MCF 10A (cell line): Measurements from ENCODE around the gene FANCC. TPM values are rescaled to one million over a fixed set of nuclear protein-coding genes. Genes with fewer than 3 reads are reported as not detected.

Source experiments
- BruUV-seq: library from RNA; stranded (reverse); fragments of 400-500 nt; replicated peaks from 2 replicates; lab custom pipeline; 2021; lab: Mats Ljungman, UMichigan
- CTCF ChIA-PET: fragments of 300-600 bp; sonication (Branson Sonifier 250); formaldehyde crosslinking; extraction: SDS; loops from one replicate; lab custom pipeline; 2021; ENCODE audit warnings: antibody characterized with exemption, inconsistent platforms; lab: Yijun Ruan, JAX
- POLR2A ChIA-PET: fragments of 300-600, 350-650 bp; sonication (Branson Sonifier 250); formaldehyde crosslinking; extraction: SDS; loops from one replicate; lab custom pipeline; 2020; ENCODE audit warnings: antibody characterized with exemption, inconsistent platforms; lab: Yijun Ruan, JAX
- DNase-seq: peaks from one replicate; pipeline ENCODE4 v3.0.0-alpha.2; 2018; ENCODE audit not compliant: unreplicated experiment
- H3K27ac Mint-ChIP-seq: one replicate; pipeline ENCODE4 v1.8.0; 2022; ENCODE audit warnings: mild to moderate bottlenecking, low read depth, mixed read lengths; ENCODE audit not compliant: unreplicated experiment
- H3K27me3 Mint-ChIP-seq: one replicate; pipeline ENCODE4 v1.8.0; 2022; ENCODE audit warnings: mixed read lengths; ENCODE audit not compliant: insufficient read depth, unreplicated experiment
- H3K36me3 Mint-ChIP-seq: one replicate; pipeline ENCODE4 v1.8.0; 2022; ENCODE audit warnings: mild to moderate bottlenecking, moderate library complexity, mixed read lengths; ENCODE audit not compliant: insufficient read depth, unreplicated experiment
- H3K4me1 Mint-ChIP-seq: one replicate; pipeline ENCODE4 v1.8.0; 2022; ENCODE audit warnings: mixed read lengths; ENCODE audit not compliant: insufficient read depth, unreplicated experiment
- H3K4me3 Mint-ChIP-seq: one replicate; pipeline ENCODE4 v1.8.0; 2022; ENCODE audit warnings: mild to moderate bottlenecking, moderate library complexity, mixed read lengths; ENCODE audit not compliant: unreplicated experiment
- H3K9me3 Mint-ChIP-seq: one replicate; pipeline ENCODE4 v1.8.0; 2022; ENCODE audit warnings: mixed read lengths; ENCODE audit not compliant: unreplicated experiment
- CTCF ChIP-seq: fragments of 200-600 bp; IDR thresholded peaks from one replicate; pipeline ENCODE4 v1.8.0; 2022; ENCODE audit warnings: antibody characterized with exemption, mild to moderate bottlenecking; ENCODE audit not compliant: unreplicated experiment
- intact Hi-C: fragments of 100-400 bp; cut with micrococcal nuclease; formaldehyde crosslinking; loops from 2 replicates; pipeline ENCODE4 v1.14.1; 2022
- total RNA-seq: library from RNA; stranded (reverse); gene quantifications from 2 replicates; pipeline ENCODE4 v1.2.3, GENCODE V29; 2022

The FANCC gene
- total RNA-seq, 1 experiment from 2014 or later = 12.1 TPM

GRCh38 chr9:95150903-95151302, 166.6 kb downstream of the FANCC start:
- Mint-ChIP-seq H3K9me3 (no peaks in the 10 kb centered on the region), H3K27ac (no peak overlapping the region), H3K27me3 (no peaks in the 10 kb centered on the region), H3K4me3 (no peak overlapping the region), H3K4me1 (no peaks in the 10 kb centered on the region), H3K36me3 (peaks cover 10% of the 10 kb centered on the region)
- POLR2A ChIA-PET = no interaction called here
- DNase-seq = no peak
- CTCF ChIA-PET = interaction anchor here (0.6 to 3.6 kb wide), 3 partner anchors 17 to 1515 kb away, joined by 3 to 22 read pairs (median 4); no protein-coding TSS in a partner anchor
- no peak for TF ChIP-seq CTCF
- no TSS peak for BruUV-seq
- intact Hi-C loops = no loop called here

- no peak for TF ChIP-seq CTCF
- H3K4me1 Mint-ChIP-seq = no peaks in the 10 kb centered on the region
These were observed 169.3 kb downstream of the FANCC start for GRCh38 chr9:95148208-95148520.

GRCh38 chr9:95147452-95148207, 169.9 kb downstream of the FANCC start:
- Mint-ChIP-seq H3K36me3 (peaks cover 5% of the 10 kb centered on the region), H3K27me3 (no peaks in the 10 kb centered on the region), H3K4me3 (no peak overlapping the region), H3K27ac (no peak overlapping the region), H3K4me1 (no peaks in the 10 kb centered on the region), H3K9me3 (no peaks in the 10 kb centered on the region)
- DNase-seq = no peak
- BruUV-seq = no TSS peak
- TF ChIP-seq CTCF = no peak
- POLR2A ChIA-PET = no interaction called here
- intact Hi-C loops = no loop called here
- CTCF ChIA-PET = interaction anchor here (0.9 kb wide), 1 partner anchor 13 kb away, joined by 3 read pairs; no protein-coding TSS in a partner anchor

More at GRCh38 chr9:95148208-95148520, 169.3 kb downstream of the FANCC start:
- H3K27ac Mint-ChIP-seq = no peak overlapping the region
- intact Hi-C loops = no loop called here
- H3K4me3 Mint-ChIP-seq = no peak overlapping the region
- DNase-seq = no peak
- ChIA-PET POLR2A (interaction anchor here (0.7 kb wide), 1 partner anchor 91 kb away, joined by 3 read pairs; no protein-coding TSS in a partner anchor), CTCF (interaction anchor here (0.7 to 1.2 kb wide), 3 partner anchors 18 to 479 kb away, joined by 4 to 7 read pairs (median 4); no protein-coding TSS in a partner anchor)
- no peaks in the 10 kb centered on the region for H3K27me3 Mint-ChIP-seq
- H3K36me3 Mint-ChIP-seq = peaks cover 5% of the 10 kb centered on the region
- no TSS peak for BruUV-seq
- H3K9me3 Mint-ChIP-seq = no peaks in the 10 kb centered on the region
